HEK293 (cell line): ENCODE data around the gene VPS11.

Source experiments
- CTCF ChIA-PET: fragments of 350-600 bp; formaldehyde crosslinking; extraction: SDS; loops from one replicate; lab custom pipeline; 2021; ENCODE audit warnings: antibody characterized with exemption; lab: Yijun Ruan, JAX
- POLR2A ChIA-PET: fragments of 300-600 bp; formaldehyde crosslinking; extraction: SDS; loops from one replicate; lab custom pipeline; 2020; ENCODE audit warnings: antibody characterized with exemption, inconsistent platforms; lab: Yijun Ruan, JAX
- H3K27ac ChIP-seq: fragments of 200-500 bp; sonication (Bioruptor generic); 2 replicates; pipeline ENCODE4 v1.5.1; 2014; ENCODE audit warnings: low read depth, low read length, control low read depth, inconsistent platforms; ENCODE audit errors: extremely low read depth
- H3K36me3 ChIP-seq, 2 experiments: fragments of 200-500 bp in 1 of 2; sonication (Bioruptor generic) in 1 of 2; 1 replicate in 1 of 2; 2 replicates in 1 of 2; pipeline ENCODE4 v1.5.1; 2014 to 2017; ENCODE audit warnings: inconsistent platforms in 2 of 2, low read length in 2 of 2; ENCODE audit not compliant: control insufficient read depth in 2 of 2, insufficient read depth in 1 of 2
- H3K4me1 ChIP-seq: fragments of 200-500 bp; sonication (Bioruptor generic); 2 replicates; pipeline ENCODE4 v1.5.1; 2014; ENCODE audit warnings: mild to moderate bottlenecking, low read length, inconsistent platforms; ENCODE audit not compliant: control insufficient read depth, insufficient read depth
- H3K4me3 ChIP-seq: 2 replicates; pipeline ENCODE4 v1.5.1; 2011; ENCODE audit warnings: low read depth, mild to moderate bottlenecking, control low read depth, low read length, moderate library complexity
- H3K9me3 ChIP-seq: fragments of 200-500 bp; sonication (Bioruptor generic); 2 replicates; pipeline ENCODE4 v1.5.1; 2014; ENCODE audit warnings: low read depth, low read length, inconsistent platforms; ENCODE audit not compliant: control insufficient read depth, insufficient read depth
- ATF2 ChIP-seq: fragments of 450-650 bp; formaldehyde crosslinking; IDR thresholded peaks from 2 replicates; pipeline ENCODE4 v1.5.1; 2016; ENCODE audit warnings: missing biosample characterization, missing genetic modification characterization, low read depth
- FEZF1 ChIP-seq: fragments of 450-650 bp; formaldehyde crosslinking; IDR thresholded peaks from 2 replicates; pipeline ENCODE4 v1.5.1; 2016; ENCODE audit warnings: missing biosample characterization, missing genetic modification characterization
- KLF1 ChIP-seq: fragments of 450-650 bp; formaldehyde crosslinking; IDR thresholded peaks from 2 replicates; pipeline ENCODE4 v1.5.1; 2016; ENCODE audit warnings: missing biosample characterization, missing genetic modification characterization
- KLF16 ChIP-seq: fragments of 450-650 bp; formaldehyde crosslinking; IDR thresholded peaks from 2 replicates; pipeline ENCODE4 v1.5.1; 2017; ENCODE audit warnings: missing biosample characterization, missing genetic modification characterization
- KLF8 ChIP-seq: fragments of 450-650 bp; formaldehyde crosslinking; IDR thresholded peaks from 2 replicates; pipeline ENCODE4 v1.5.1; 2016; ENCODE audit warnings: missing biosample characterization, missing genetic modification characterization
- WT1 ChIP-seq: fragments of 450-650 bp; formaldehyde crosslinking; IDR thresholded peaks from 2 replicates; pipeline ENCODE4 v1.5.1; 2016; ENCODE audit warnings: missing biosample characterization, missing genetic modification characterization
- YY1 ChIP-seq: fragments of 450-650 bp; formaldehyde crosslinking; IDR thresholded peaks from 2 replicates; pipeline ENCODE4 v1.5.1; 2018; ENCODE audit warnings: missing biosample characterization, missing genetic modification characterization
- ZBTB17 ChIP-seq: fragments of 450-650 bp; formaldehyde crosslinking; IDR thresholded peaks from 2 replicates; pipeline ENCODE4 v1.5.1; 2016; ENCODE audit warnings: missing biosample characterization, missing genetic modification characterization
- ZBTB20 ChIP-seq: fragments of 450-650 bp; formaldehyde crosslinking; IDR thresholded peaks from 2 replicates; pipeline ENCODE4 v1.5.1; 2016; ENCODE audit warnings: missing biosample characterization, missing genetic modification characterization
- ZBTB6 ChIP-seq: fragments of 450-650 bp; formaldehyde crosslinking; IDR thresholded peaks from 2 replicates; pipeline ENCODE4 v1.5.1; 2017; ENCODE audit warnings: missing biosample characterization, missing genetic modification characterization
- ZNF10 ChIP-seq: fragments of 450-650 bp; formaldehyde crosslinking; IDR thresholded peaks from 2 replicates; pipeline ENCODE4 v1.5.1; 2017; ENCODE audit warnings: missing biosample characterization, missing genetic modification characterization
- ZNF146 ChIP-seq: fragments of 450-650 bp; formaldehyde crosslinking; IDR thresholded peaks from 2 replicates; pipeline ENCODE4 v1.5.1; 2016; ENCODE audit warnings: missing biosample characterization, missing genetic modification characterization
- ZNF157 ChIP-seq: fragments of 450-650 bp; formaldehyde crosslinking; IDR thresholded peaks from 2 replicates; pipeline ENCODE4 v1.5.1; 2016; ENCODE audit warnings: missing biosample characterization, missing genetic modification characterization
- ZNF169 ChIP-seq: fragments of 450-650 bp; formaldehyde crosslinking; IDR thresholded peaks from 2 replicates; pipeline ENCODE4 v1.5.1; 2016; ENCODE audit warnings: missing biosample characterization, missing genetic modification characterization
- ZNF174 ChIP-seq: fragments of 450-650 bp; formaldehyde crosslinking; IDR thresholded peaks from 2 replicates; pipeline ENCODE4 v1.5.0; 2017; ENCODE audit warnings: missing biosample characterization, mild to moderate bottlenecking, missing genetic modification characterization
- ZNF2 ChIP-seq: fragments of 450-650 bp; formaldehyde crosslinking; IDR thresholded peaks from 2 replicates; pipeline ENCODE4 v1.5.1; 2016; ENCODE audit warnings: missing biosample characterization, missing genetic modification characterization
- ZNF223 ChIP-seq: fragments of 450-650 bp; formaldehyde crosslinking; IDR thresholded peaks from 2 replicates; pipeline ENCODE4 v1.5.1; 2016; ENCODE audit warnings: missing biosample characterization, missing genetic modification characterization
- ZNF324 ChIP-seq: fragments of 450-650 bp; formaldehyde crosslinking; IDR thresholded peaks from 2 replicates; pipeline ENCODE4 v1.5.1; 2016; ENCODE audit warnings: missing biosample characterization, missing genetic modification characterization
- ZNF341 ChIP-seq: fragments of 450-650 bp; formaldehyde crosslinking; IDR thresholded peaks from 2 replicates; pipeline ENCODE4; 2016; ENCODE audit warnings: low read depth, missing biosample characterization, missing genetic modification characterization
- ZNF513 ChIP-seq: fragments of 450-650 bp; IDR thresholded peaks from 2 replicates; pipeline ENCODE4 v1.5.1; 2018; ENCODE audit warnings: missing biosample characterization, missing genetic modification characterization
- ZNF529 ChIP-seq: fragments of 450-650 bp; formaldehyde crosslinking; IDR thresholded peaks from 2 replicates; pipeline ENCODE4 v1.5.1; 2017; ENCODE audit warnings: missing genetic modification characterization, missing biosample characterization; ENCODE audit not compliant: insufficient replicate concordance
- ZNF555 ChIP-seq: fragments of 450-650 bp; formaldehyde crosslinking; conservative IDR thresholded peaks from 2 replicates; pipeline ENCODE4 v1.5.1; 2017; ENCODE audit warnings: missing biosample characterization, mild to moderate bottlenecking, missing genetic modification characterization, inconsistent platforms
- ZNF560 ChIP-seq: fragments of 450-650 bp; formaldehyde crosslinking; IDR thresholded peaks from 2 replicates; pipeline ENCODE4 v1.5.1; 2017; ENCODE audit warnings: missing biosample characterization, missing genetic modification characterization, borderline replicate concordance
- ZNF580 ChIP-seq: fragments of 450-650 bp; formaldehyde crosslinking; IDR thresholded peaks from 2 replicates; pipeline ENCODE4 v1.5.1; 2016; ENCODE audit warnings: missing biosample characterization, missing genetic modification characterization
- ZNF624 ChIP-seq: fragments of 450-650 bp; formaldehyde crosslinking; IDR thresholded peaks from 2 replicates; pipeline ENCODE4 v1.5.1; 2017; ENCODE audit warnings: missing biosample characterization, missing genetic modification characterization
- ZNF629 ChIP-seq: fragments of 450-650 bp; formaldehyde crosslinking; IDR thresholded peaks from 2 replicates; pipeline ENCODE4 v1.5.1; 2017; ENCODE audit warnings: missing biosample characterization, missing genetic modification characterization
- ZXDB ChIP-seq: fragments of 450-650 bp; formaldehyde crosslinking; IDR thresholded peaks from 2 replicates; pipeline ENCODE4 v1.5.1; 2016; ENCODE audit warnings: missing biosample characterization, missing genetic modification characterization
- TF ChIP-seq, protein P1 (sequence below): fragments of 450-650 bp; formaldehyde crosslinking; IDR thresholded peaks from 2 replicates; pipeline ENCODE4 v1.5.1; 2016; ENCODE audit warnings: missing biosample characterization, missing genetic modification characterization, borderline replicate concordance
- TF ChIP-seq, protein P2 (sequence below): fragments of 450-650 bp; formaldehyde crosslinking; IDR thresholded peaks from 2 replicates; pipeline ENCODE4 v1.5.1; 2016; ENCODE audit warnings: missing biosample characterization, missing genetic modification characterization

The VPS11 gene

DNA sequence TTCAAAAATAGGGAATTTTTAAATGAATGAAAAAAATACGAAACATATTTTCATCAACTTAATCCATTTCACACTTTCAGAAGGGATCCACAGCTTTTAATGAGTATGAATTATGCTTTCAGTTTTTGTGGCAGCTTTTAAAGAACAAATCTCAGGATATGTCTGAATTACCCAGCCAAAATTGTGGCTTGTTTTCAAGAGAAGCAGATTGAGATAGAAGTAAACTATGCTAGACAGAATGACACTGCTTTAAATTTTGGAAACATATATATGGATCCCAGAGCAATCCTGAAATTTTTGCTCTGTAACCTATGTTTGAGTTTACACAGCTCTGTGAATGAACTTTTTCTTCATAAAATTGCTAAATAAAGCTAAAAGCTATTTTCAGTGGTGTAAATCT lies 51.3 kb downstream of the VPS11 start:
- no peak for TF ChIP-seq ZNF580 (tag by site-specific recombination)
- TF ChIP-seq ZNF146 = no peak
- no peak for TF ChIP-seq KLF16
- TF ChIP-seq ZNF157 = no peak
- TF ChIP-seq FEZF1 (tag by site-specific recombination) = no peak
- no peak for TF ChIP-seq ZBTB20
- TF ChIP-seq ZXDB (tag by site-specific recombination) = no peak
- H3K27ac ChIP-seq = no peak overlapping the region
- H3K4me1 ChIP-seq = peaks cover 4% of the 10 kb centered on the region; the same call in 1 of the 2 replicates
- POLR2A ChIA-PET = interaction anchor here (1.0 kb wide), 1 partner anchor 24 kb away, joined by 4 read pairs; a partner anchor contains a TSS
- no peaks in the 10 kb centered on the region for H3K9me3 ChIP-seq
- peaks cover 0 to 38% of the 10 kb centered on the region in 2 experiments; a peak in 1 of 3 replicates for H3K36me3 ChIP-seq
- H3K4me3 ChIP-seq = no peak overlapping the region
- CTCF ChIA-PET = interaction anchor here (0.6 to 1.0 kb wide), 2 partner anchors 78 to 187 kb away, joined by 3 to 7 read pairs; no protein-coding TSS in a partner anchor

- POLR2A ChIA-PET = interaction anchor here (1.6 to 3.6 kb wide), 5 partner anchors 12 to 48 kb away, joined by 5 to 51 read pairs (median 22); partner anchors contain the start of genes C2CD2L, DPAGT1 and NLRX1
- Histone ChIP-seq H3K4me3 (peak overlapping the region; percentile 32), H3K4me1 (peaks cover 4% of the 10 kb centered on the region; the same call in 1 of the 2 replicates), H3K36me3 (peaks cover 3 to 30% of the 10 kb centered on the region in 2 experiments; a peak in 2 of 3 replicates), H3K27ac (peak overlapping the region; percentile 20; the same call in 1 of the 2 replicates), H3K9me3 (no peaks in the 10 kb centered on the region)
- CTCF ChIA-PET = interaction anchor here (0.9 to 1.5 kb wide), 2 partner anchors 14 to 21 kb away, joined by 3 read pairs; no protein-coding TSS in a partner anchor
- no peak for TF ChIP-seq ZNF560 (tag by site-specific recombination)
- TF ChIP-seq ATF2 (tag by site-specific recombination) = no peak
- TF ChIP-seq ZNF629 (tag by site-specific recombination) = peak; percentile 40; the same call in 1 of the 2 replicates
- no peak for TF ChIP-seq ZNF10 (tag by site-specific recombination)
- TF ChIP-seq ZBTB6 (tag by site-specific recombination) = no peak
- no peak for TF ChIP-seq ZNF555
- TF ChIP-seq, protein P1, sequence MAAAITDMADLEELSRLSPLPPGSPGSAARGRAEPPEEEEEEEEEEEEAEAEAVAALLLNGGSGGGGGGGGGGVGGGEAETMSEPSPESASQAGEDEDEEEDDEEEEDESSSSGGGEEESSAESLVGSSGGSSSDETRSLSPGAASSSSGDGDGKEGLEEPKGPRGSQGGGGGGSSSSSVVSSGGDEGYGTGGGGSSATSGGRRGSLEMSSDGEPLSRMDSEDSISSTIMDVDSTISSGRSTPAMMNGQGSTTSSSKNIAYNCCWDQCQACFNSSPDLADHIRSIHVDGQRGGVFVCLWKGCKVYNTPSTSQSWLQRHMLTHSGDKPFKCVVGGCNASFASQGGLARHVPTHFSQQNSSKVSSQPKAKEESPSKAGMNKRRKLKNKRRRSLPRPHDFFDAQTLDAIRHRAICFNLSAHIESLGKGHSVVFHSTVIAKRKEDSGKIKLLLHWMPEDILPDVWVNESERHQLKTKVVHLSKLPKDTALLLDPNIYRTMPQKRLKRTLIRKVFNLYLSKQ (tag by site-specific recombination) = no peak
- TF ChIP-seq ZNF341 (tag by site-specific recombination) = no peak
- TF ChIP-seq ZNF324 (tag by site-specific recombination) = no peak
- TF ChIP-seq KLF8 = no peak
- no peak for TF ChIP-seq ZNF174
- 0 out of 2 replicates have a peak, but pooled peaks have one; percentile 16 for TF ChIP-seq ZBTB20
- TF ChIP-seq FEZF1 (tag by site-specific recombination) = 0 out of 2 replicates have a peak, but pooled peaks have one; percentile 15
- no peak for TF ChIP-seq ZNF513
- no peak for TF ChIP-seq ZNF529 (tag by site-specific recombination)
- TF ChIP-seq YY1 (tag by site-specific recombination) = no peak
- TF ChIP-seq ZNF624 = no peak
- no peak for TF ChIP-seq ZNF157
- peak; percentile 60; the same call in 1 of the 2 replicates for TF ChIP-seq ZBTB17 (tag by site-specific recombination)
- no peak for TF ChIP-seq ZNF223
- no peak for TF ChIP-seq ZNF169 (tag by site-specific recombination)
- no peak for TF ChIP-seq KLF1
- peak; percentile 43; the same call in 1 of the 2 replicates for TF ChIP-seq WT1 (tag by site-specific recombination)
- TF ChIP-seq ZNF2 = peak; percentile 67; the same call in 1 of the 2 replicates
- TF ChIP-seq, protein P2, sequence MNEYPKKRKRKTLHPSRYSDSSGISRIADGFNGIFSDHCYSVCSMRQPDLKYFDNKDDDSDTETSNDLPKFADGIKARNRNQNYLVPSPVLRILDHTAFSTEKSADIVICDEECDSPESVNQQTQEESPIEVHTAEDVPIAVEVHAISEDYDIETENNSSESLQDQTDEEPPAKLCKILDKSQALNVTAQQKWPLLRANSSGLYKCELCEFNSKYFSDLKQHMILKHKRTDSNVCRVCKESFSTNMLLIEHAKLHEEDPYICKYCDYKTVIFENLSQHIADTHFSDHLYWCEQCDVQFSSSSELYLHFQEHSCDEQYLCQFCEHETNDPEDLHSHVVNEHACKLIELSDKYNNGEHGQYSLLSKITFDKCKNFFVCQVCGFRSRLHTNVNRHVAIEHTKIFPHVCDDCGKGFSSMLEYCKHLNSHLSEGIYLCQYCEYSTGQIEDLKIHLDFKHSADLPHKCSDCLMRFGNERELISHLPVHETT (tag by site-specific recombination) = no peak
Observed at GRCh38 chr11:119120639-119121007, 53.0 kb downstream of the VPS11 start.
